ENCODE results near the gene NT5C2. TPM values are rescaled to one million over a fixed set of nuclear protein-coding genes. Genes with fewer than 3 reads are reported as not detected.

Gene NT5C2
- total and polyA plus RNA-seq, 2 of the 8 experiments (the other 6 are each of a cell fraction or from before 2014, with no cell fraction given), result 35.2 to 106 TPM

DNA sequence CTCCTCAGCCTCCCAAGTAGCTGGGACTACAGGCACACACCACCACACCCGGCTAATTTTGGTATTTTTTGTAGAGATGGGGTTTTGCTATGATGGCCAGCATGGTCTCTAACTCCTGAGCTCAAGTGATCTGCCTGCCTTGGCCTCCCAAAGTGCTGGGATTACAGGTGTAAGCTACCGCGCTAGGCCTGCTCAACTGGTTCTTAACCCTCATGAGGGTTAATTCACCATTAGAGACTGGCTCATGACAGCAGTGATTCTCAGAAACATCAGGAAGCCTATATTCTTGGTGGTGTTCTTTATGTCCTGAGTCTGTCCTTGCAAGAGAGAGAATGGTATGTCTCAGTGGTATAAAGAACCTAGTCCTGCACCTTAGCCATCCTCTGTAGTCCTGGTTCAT, 10.4 kb upstream of the NT5C2 start (continued):
- TF ChIP-seq SP2 (IDR thresholded peaks at IDR 0.05; ENCODE audit: low read length) (no peak), FOSL1 (IDR thresholded peaks at IDR 0.05; ENCODE audit: insufficient read depth, low read depth, low read length) (no peak), ASH2L (IDR thresholded peaks at IDR 0.05; ENCODE audit: low read length) (no peak), PHF8 (conservative IDR thresholded peaks at IDR 0.05; ENCODE audit: low read depth, low read length) (no peak), TAF7 (optimal IDR thresholded peaks at IDR 0.05; ENCODE audit: borderline replicate concordance, low read depth, low read length) (no peak), KDM1A (IDR thresholded peaks at IDR 0.05; ENCODE audit: borderline replicate concordance, low read length) (no peak), JUN (IDR thresholded peaks at IDR 0.05; ENCODE audit: low read depth, low read length) (no peak)
- TF ChIP-seq, protein P1, sequence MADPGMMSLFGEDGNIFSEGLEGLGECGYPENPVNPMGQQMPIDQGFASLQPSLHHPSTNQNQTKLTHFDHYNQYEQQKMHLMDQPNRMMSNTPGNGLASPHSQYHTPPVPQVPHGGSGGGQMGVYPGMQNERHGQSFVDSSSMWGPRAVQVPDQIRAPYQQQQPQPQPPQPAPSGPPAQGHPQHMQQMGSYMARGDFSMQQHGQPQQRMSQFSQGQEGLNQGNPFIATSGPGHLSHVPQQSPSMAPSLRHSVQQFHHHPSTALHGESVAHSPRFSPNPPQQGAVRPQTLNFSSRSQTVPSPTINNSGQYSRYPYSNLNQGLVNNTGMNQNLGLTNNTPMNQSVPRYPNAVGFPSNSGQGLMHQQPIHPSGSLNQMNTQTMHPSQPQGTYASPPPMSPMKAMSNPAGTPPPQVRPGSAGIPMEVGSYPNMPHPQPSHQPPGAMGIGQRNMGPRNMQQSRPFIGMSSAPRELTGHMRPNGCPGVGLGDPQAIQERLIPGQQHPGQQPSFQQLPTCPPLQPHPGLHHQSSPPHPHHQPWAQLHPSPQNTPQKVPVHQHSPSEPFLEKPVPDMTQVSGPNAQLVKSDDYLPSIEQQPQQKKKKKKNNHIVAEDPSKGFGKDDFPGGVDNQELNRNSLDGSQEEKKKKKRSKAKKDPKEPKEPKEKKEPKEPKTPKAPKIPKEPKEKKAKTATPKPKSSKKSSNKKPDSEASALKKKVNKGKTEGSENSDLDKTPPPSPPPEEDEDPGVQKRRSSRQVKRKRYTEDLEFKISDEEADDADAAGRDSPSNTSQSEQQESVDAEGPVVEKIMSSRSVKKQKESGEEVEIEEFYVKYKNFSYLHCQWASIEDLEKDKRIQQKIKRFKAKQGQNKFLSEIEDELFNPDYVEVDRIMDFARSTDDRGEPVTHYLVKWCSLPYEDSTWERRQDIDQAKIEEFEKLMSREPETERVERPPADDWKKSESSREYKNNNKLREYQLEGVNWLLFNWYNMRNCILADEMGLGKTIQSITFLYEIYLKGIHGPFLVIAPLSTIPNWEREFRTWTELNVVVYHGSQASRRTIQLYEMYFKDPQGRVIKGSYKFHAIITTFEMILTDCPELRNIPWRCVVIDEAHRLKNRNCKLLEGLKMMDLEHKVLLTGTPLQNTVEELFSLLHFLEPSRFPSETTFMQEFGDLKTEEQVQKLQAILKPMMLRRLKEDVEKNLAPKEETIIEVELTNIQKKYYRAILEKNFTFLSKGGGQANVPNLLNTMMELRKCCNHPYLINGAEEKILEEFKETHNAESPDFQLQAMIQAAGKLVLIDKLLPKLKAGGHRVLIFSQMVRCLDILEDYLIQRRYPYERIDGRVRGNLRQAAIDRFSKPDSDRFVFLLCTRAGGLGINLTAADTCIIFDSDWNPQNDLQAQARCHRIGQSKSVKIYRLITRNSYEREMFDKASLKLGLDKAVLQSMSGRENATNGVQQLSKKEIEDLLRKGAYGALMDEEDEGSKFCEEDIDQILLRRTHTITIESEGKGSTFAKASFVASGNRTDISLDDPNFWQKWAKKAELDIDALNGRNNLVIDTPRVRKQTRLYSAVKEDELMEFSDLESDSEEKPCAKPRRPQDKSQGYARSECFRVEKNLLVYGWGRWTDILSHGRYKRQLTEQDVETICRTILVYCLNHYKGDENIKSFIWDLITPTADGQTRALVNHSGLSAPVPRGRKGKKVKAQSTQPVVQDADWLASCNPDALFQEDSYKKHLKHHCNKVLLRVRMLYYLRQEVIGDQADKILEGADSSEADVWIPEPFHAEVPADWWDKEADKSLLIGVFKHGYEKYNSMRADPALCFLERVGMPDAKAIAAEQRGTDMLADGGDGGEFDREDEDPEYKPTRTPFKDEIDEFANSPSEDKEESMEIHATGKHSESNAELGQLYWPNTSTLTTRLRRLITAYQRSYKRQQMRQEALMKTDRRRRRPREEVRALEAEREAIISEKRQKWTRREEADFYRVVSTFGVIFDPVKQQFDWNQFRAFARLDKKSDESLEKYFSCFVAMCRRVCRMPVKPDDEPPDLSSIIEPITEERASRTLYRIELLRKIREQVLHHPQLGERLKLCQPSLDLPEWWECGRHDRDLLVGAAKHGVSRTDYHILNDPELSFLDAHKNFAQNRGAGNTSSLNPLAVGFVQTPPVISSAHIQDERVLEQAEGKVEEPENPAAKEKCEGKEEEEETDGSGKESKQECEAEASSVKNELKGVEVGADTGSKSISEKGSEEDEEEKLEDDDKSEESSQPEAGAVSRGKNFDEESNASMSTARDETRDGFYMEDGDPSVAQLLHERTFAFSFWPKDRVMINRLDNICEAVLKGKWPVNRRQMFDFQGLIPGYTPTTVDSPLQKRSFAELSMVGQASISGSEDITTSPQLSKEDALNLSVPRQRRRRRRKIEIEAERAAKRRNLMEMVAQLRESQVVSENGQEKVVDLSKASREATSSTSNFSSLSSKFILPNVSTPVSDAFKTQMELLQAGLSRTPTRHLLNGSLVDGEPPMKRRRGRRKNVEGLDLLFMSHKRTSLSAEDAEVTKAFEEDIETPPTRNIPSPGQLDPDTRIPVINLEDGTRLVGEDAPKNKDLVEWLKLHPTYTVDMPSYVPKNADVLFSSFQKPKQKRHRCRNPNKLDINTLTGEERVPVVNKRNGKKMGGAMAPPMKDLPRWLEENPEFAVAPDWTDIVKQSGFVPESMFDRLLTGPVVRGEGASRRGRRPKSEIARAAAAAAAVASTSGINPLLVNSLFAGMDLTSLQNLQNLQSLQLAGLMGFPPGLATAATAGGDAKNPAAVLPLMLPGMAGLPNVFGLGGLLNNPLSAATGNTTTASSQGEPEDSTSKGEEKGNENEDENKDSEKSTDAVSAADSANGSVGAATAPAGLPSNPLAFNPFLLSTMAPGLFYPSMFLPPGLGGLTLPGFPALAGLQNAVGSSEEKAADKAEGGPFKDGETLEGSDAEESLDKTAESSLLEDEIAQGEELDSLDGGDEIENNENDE (IDR thresholded peaks at IDR 0.05; ENCODE audit: insufficient replicate concordance, low read length), result no peak
